Left ventricle myocardium inferior (tissue), 1 donor: ENCODE results near the gene PIP4K2C. TPM values are rescaled to one million over a fixed set of nuclear protein-coding genes. Genes with fewer than 3 reads are reported as not detected.
"Not testable (repeated sequence)": the region's sequence is repeated elsewhere in the genome, so short reads cannot be mapped to it uniquely, and the experiment has no call there.

Experiments
- DNase-seq: peaks from one replicate; pipeline ENCODE4 v3.0.0-alpha.2; 2020
- H3K27ac ChIP-seq: fragments of 200-600 bp; replicated peaks from 2 replicates; pipeline ENCODE4 v1.8.0; 2021
- H3K27me3 ChIP-seq: fragments of 200-600 bp; 2 replicates; pipeline ENCODE4 v1.8.0; 2021; ENCODE audit warnings: low read depth
- H3K36me3 ChIP-seq: fragments of 200-600 bp; 2 replicates; pipeline ENCODE4 v1.8.0; 2021
- H3K4me1 ChIP-seq: fragments of 200-600 bp; 2 replicates; pipeline ENCODE4 v1.8.0; 2021
- H3K4me3 ChIP-seq: fragments of 200-600 bp; 2 replicates; pipeline ENCODE4 v1.8.0; 2021; ENCODE audit warnings: mild to moderate bottlenecking, moderate library complexity
- H3K9me3 ChIP-seq: fragments of 200-600 bp; replicated peaks from 2 replicates; pipeline ENCODE4 v1.8.0; 2021
- intact Hi-C: fragments of 100-400 bp; cut with micrococcal nuclease; formaldehyde crosslinking; loops from one replicate; pipeline ENCODE4 v1.11.0; 2022
- total RNA-seq: library from RNA; stranded (reverse); fragmentation: NEBNext Ultra II Directional; extraction: Animal tissue kit (Norgen Biotek cat#: 25700); gene quantifications from one replicate; pipeline ENCODE4 v1.2.1, GENCODE V29; 2021
- TF ChIP-seq, protein P1 (sequence below): fragments of 200-600 bp; IDR thresholded peaks from 2 replicates; pipeline ENCODE4 v1.8.0; 2021; ENCODE audit warnings: antibody characterized with exemption, mild to moderate bottlenecking, borderline replicate concordance
- donor health status: DM: no; HTN: yes; CAD: no; lungs with severe emphysema.

Gene PIP4K2C
- total RNA-seq, 1 donor from 2014 or later = 12.3 TPM

DNA sequence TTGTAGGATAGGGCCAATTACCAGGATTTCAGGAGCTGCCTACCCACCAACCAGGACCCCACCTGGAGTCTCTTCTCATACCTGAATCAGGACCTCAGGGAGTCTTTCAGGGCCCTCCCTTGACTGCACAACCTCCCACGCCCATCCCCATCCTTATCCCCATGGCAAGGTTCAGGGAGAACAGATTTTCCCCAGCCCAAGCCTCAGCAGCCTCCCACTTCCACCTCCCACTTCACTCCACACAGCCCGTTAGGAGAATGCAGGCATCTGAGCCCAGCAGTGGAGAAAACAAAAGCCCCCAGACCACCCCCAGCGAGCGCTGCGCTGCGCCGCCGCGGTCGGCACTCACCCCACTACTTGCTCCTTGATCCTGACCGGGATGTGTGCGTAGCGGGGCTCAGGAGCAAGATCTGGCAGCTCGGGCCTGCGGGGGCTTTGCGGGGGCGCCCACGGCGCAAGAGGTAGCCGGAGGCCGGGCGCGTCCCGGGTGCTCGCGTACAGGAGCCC, 40.6 kb downstream of the PIP4K2C start:
- Histone ChIP-seq H3K27me3 (peaks cover 75% of the 10 kb centered on the region), H3K36me3 (no peaks in the 10 kb centered on the region), H3K9me3 (no peaks in the 10 kb centered on the region), H3K27ac (peak overlapping the region; percentile 55), H3K4me1 (peaks cover 30% of the 10 kb centered on the region), H3K4me3 (peak overlapping the region; percentile 80)
- intact Hi-C loops = no loop called here
- TF ChIP-seq, protein P1, sequence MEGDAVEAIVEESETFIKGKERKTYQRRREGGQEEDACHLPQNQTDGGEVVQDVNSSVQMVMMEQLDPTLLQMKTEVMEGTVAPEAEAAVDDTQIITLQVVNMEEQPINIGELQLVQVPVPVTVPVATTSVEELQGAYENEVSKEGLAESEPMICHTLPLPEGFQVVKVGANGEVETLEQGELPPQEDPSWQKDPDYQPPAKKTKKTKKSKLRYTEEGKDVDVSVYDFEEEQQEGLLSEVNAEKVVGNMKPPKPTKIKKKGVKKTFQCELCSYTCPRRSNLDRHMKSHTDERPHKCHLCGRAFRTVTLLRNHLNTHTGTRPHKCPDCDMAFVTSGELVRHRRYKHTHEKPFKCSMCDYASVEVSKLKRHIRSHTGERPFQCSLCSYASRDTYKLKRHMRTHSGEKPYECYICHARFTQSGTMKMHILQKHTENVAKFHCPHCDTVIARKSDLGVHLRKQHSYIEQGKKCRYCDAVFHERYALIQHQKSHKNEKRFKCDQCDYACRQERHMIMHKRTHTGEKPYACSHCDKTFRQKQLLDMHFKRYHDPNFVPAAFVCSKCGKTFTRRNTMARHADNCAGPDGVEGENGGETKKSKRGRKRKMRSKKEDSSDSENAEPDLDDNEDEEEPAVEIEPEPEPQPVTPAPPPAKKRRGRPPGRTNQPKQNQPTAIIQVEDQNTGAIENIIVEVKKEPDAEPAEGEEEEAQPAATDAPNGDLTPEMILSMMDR = no peak
- no peak for DNase-seq

DNA sequence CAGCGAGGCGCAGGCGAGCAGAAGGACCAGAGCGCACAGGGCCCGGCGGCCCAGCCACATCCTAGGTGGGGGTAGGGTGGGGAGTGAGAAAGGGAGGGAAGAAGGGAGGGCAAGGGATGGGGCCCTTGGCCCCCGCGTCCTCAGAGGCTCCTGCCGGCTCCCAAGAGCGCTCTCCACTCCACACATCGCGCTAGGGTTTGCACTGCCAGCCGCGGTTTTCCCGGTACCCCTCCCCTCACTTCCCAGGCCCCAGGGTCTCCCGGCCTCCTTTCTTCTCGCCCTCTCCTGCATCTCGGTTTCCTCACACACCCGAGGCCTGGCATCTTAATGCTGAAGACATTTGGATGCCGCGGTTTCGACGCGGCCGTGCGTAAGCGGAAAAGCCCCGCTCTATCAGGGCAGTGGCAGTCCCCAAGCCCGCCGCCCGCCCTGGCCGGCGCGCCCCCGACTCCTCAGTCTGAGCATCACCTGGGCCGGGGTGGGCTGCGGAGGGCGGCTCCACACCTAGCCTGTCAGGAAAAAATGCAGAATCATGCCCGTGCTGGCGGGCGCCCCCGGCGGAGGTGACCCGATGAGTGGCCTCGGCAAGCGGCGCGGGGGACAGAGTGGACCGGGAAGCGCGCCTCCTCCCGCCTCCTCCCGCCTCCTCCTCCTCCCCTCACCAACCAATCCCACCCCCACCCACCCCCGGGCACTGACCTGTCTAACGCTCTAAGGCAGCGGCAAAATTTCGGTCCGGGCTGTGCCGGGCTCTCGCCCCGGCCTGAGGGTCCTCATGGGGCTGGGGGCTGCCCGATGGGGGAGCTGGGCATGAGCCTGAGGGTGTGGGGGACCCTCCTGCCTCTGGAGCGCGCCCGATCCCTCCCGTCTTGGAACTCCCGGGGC, 41.3 kb downstream of the PIP4K2C start:
- Histone ChIP-seq H3K4me3 (peak overlapping the region; percentile 80), H3K4me1 (peaks cover 28% of the 10 kb centered on the region), H3K36me3 (no peaks in the 10 kb centered on the region), H3K9me3 (no peaks in the 10 kb centered on the region), H3K27me3 (peaks cover 75% of the 10 kb centered on the region), H3K27ac (peak overlapping the region; percentile 55)
- no peak for DNase-seq
- TF ChIP-seq, protein P1 = no peak
- intact Hi-C loops = no loop called here

- intact Hi-C loops = no loop called here
- Histone ChIP-seq H3K4me1 (peaks cover 21% of the 10 kb centered on the region), H3K4me3 (peak within 1 kb of the TSS; percentile 80), H3K27ac (peak within 1 kb of the TSS; percentile 55), H3K27me3 (peaks cover 75% of the 10 kb centered on the region), H3K36me3 (no peaks in the 10 kb centered on the region), H3K9me3 (no peaks in the 10 kb centered on the region)
- TF ChIP-seq, protein P1 = peak; percentile 93
- DNase-seq = peak; percentile 64
These were observed 42.2 kb downstream of the PIP4K2C start, which contains the start of gene B4GALNT1 for GRCh38 chr12:57632958-57633840. Gene B4GALNT1, minus strand, starts transcription at chr12:57633201. Its CDS starts 1,069 bp downstream, at chr12:57632132.

DNA sequence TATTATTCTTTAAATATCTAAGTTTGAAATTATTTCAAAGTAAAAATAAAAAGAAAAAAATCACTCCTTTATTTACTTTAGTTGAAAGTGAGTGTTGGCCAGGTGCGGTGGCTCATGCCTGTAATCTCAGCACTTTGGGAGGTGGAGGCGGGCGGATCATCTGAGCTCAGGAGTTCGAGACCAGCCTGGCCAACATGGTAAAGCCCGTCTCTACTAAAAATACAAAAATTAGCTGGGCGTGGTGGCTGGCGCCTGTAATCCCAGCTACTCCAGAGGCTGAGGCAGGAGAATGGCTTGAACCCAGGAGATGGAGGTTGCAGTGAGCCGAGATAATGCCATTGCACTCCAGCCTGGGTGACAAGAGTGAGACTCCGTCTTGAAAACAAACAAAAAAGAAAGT, 45.7 kb downstream of the PIP4K2C start:
- H3K36me3 ChIP-seq, H3K4me3 ChIP-seq, H3K9me3 ChIP-seq, DNase-seq, intact Hi-C loops, H3K27ac ChIP-seq: not testable (repeated sequence)
- H3K27me3 ChIP-seq = peaks cover 84% of the 10 kb centered on the region
- H3K4me1 ChIP-seq = peaks cover 19% of the 10 kb centered on the region

- Histone ChIP-seq H3K27ac (no peak overlapping the region), H3K4me3 (no peak overlapping the region), H3K9me3 (no peaks in the 10 kb centered on the region), H3K27me3 (peaks cover 83% of the 10 kb centered on the region), H3K4me1 (peaks cover 13% of the 10 kb centered on the region), H3K36me3 (no peaks in the 10 kb centered on the region)
- no peak for DNase-seq
- intact Hi-C loops = no loop called here
- TF ChIP-seq, protein P1 = no peak
These were observed 46.4 kb downstream of the PIP4K2C start for GRCh38 chr12:57637364-57637763.
